ENCODE results near the gene SMAD2.

The SMAD2 gene

DNA sequence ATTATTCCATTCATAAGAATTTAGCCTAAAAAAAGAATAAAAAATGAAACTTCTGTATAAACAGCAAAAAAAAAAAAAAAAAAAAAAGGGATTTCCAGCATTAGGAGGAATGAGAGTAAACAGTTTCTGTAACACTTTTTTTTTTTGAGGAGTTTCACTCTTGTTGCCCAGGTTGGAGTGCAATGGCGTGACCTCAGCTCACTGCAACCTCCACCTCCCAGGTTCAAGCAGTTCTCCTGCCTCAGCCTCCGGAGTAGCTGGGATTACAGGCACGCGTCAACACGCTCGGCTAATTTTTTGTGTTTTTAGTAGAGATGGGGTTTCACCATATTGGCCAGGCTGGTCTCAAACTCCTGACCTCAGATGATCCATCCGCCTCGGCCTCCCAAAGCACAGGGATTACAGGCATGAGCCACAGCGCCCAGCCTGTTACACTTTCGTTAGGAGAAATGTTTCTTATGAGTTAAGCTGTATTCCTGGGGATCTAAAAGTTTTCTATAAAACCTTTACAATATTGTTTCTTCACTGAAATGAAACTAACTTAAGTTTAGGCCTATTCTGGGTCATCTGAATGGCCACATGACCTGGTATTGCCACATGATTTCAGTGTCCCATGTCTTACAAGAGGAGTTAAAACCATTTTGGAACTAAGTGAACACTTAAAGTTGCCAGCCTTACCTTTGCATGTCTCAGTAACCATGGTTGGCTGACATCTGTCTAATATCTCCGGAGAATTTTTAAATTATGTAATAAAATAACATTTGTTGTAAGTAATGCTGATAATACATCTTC, 17.5 kb downstream of the SMAD2 start:
- no peak overlapping the region for H3K27ac ChIP-seq
- H3K4me1 ChIP-seq: peaks cover 2% of the 10 kb centered on the region
- no peak for TF ChIP-seq CTCF (IDR thresholded peaks at IDR 0.05)
- no peaks in the 10 kb centered on the region for H3K36me3 ChIP-seq (ENCODE audit: control insufficient read depth, insufficient read depth, low read length)
- H3K79me2 ChIP-seq: peaks cover 59% of the 10 kb centered on the region
- no peak overlapping the region for H2AFZ ChIP-seq
- H3K4me3 ChIP-seq (ENCODE audit: low read depth, low read length): no peak overlapping the region
- no peaks in the 10 kb centered on the region for H3K9me3 ChIP-seq (ENCODE audit: control insufficient read depth, low read length)
- no peaks in the 10 kb centered on the region for H3K27me3 ChIP-seq (ENCODE audit: control insufficient read depth, insufficient read depth, low read length)
- H3K4me2 ChIP-seq (ENCODE audit: low read length): no peak overlapping the region
- no peak overlapping the region for H3K9ac ChIP-seq

DNA sequence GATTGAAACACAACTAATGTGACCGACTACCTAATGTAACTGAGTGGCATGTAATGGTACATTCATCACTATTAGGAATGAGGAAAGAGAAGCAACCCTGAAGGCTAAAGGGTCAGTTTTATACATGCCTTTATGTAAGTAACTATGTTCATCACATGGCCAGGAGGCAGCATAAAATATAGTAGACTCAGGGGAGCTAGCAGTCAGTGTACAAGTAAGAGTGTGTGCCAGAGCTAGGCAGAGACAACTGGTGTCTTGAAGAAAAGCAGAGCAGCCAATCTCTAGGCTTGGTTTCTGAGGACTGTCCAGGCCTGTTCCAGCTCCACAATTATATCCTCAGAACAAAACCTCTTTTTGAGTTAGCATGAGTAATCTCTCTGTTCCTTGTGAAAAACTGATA, 18.1 kb downstream of the SMAD2 start:
- no peak for TF ChIP-seq CTCF (IDR thresholded peaks at IDR 0.05)
- Histone ChIP-seq H3K9ac (no peak overlapping the region), H3K79me2 (peaks cover 59% of the 10 kb centered on the region), H3K27me3 (ENCODE audit: control insufficient read depth, insufficient read depth, low read length) (no peaks in the 10 kb centered on the region), H3K36me3 (ENCODE audit: control insufficient read depth, insufficient read depth, low read length) (no peaks in the 10 kb centered on the region), H3K4me1 (peaks cover 2% of the 10 kb centered on the region), H3K4me3 (ENCODE audit: low read depth, low read length) (no peak overlapping the region), H2AFZ (no peak overlapping the region), H3K4me2 (ENCODE audit: low read length) (no peak overlapping the region), H3K27ac (no peak overlapping the region), H3K9me3 (ENCODE audit: control insufficient read depth, low read length) (no peaks in the 10 kb centered on the region)

- no peak overlapping the region for H3K4me3 ChIP-seq (ENCODE audit: low read depth, low read length)
- H3K27ac ChIP-seq: no peak overlapping the region
- TF ChIP-seq CTCF (IDR thresholded peaks at IDR 0.05): no peak
- H3K9ac ChIP-seq: no peak overlapping the region
- H3K9me3 ChIP-seq (ENCODE audit: control insufficient read depth, low read length): no peaks in the 10 kb centered on the region
- H3K36me3 ChIP-seq (ENCODE audit: control insufficient read depth, insufficient read depth, low read length): no peaks in the 10 kb centered on the region
- H3K4me1 ChIP-seq: peaks cover 2% of the 10 kb centered on the region
- no peaks in the 10 kb centered on the region for H3K27me3 ChIP-seq (ENCODE audit: control insufficient read depth, insufficient read depth, low read length)
- no peak overlapping the region for H2AFZ ChIP-seq
- H3K4me2 ChIP-seq (ENCODE audit: low read length): no peak overlapping the region
- H3K79me2 ChIP-seq: peaks cover 56% of the 10 kb centered on the region
Measured at GRCh38 chr18:47911877-47912276, 18.6 kb downstream of the SMAD2 start.

- peaks cover 53% of the 10 kb centered on the region for H3K79me2 ChIP-seq
- no peaks in the 10 kb centered on the region for H3K9me3 ChIP-seq (ENCODE audit: control insufficient read depth, low read length)
- no peak overlapping the region for H3K27ac ChIP-seq
- no peaks in the 10 kb centered on the region for H3K27me3 ChIP-seq (ENCODE audit: control insufficient read depth, insufficient read depth, low read length)
- no peak overlapping the region for H3K9ac ChIP-seq
- no peak for TF ChIP-seq CTCF (IDR thresholded peaks at IDR 0.05)
- no peaks in the 10 kb centered on the region for H3K4me1 ChIP-seq
- H3K4me2 ChIP-seq (ENCODE audit: low read length): no peak overlapping the region
- H2AFZ ChIP-seq: no peak overlapping the region
- H3K4me3 ChIP-seq (ENCODE audit: low read depth, low read length): no peak overlapping the region
- no peaks in the 10 kb centered on the region for H3K36me3 ChIP-seq (ENCODE audit: control insufficient read depth, insufficient read depth, low read length)
Measured at GRCh38 chr18:47909484-47909883, 21.0 kb downstream of the SMAD2 start.

- no peak overlapping the region for H3K9ac ChIP-seq
- H3K9me3 ChIP-seq (ENCODE audit: control insufficient read depth, low read length): no peaks in the 10 kb centered on the region
- H3K27me3 ChIP-seq (ENCODE audit: control insufficient read depth, insufficient read depth, low read length): no peaks in the 10 kb centered on the region
- H3K36me3 ChIP-seq (ENCODE audit: control insufficient read depth, insufficient read depth, low read length): no peaks in the 10 kb centered on the region
- no peak overlapping the region for H2AFZ ChIP-seq
- no peak overlapping the region for H3K4me3 ChIP-seq (ENCODE audit: low read depth, low read length)
- no peaks in the 10 kb centered on the region for H3K4me1 ChIP-seq
- H3K27ac ChIP-seq: no peak overlapping the region
- no peak for TF ChIP-seq CTCF (IDR thresholded peaks at IDR 0.05)
- H3K4me2 ChIP-seq (ENCODE audit: low read length): no peak overlapping the region
- peaks cover 62% of the 10 kb centered on the region for H3K79me2 ChIP-seq
Measured at GRCh38 chr18:47908592-47908991, 21.9 kb downstream of the SMAD2 start.
